Left renal pelvis (tissue), 4 donors: ENCODE measurements around the gene SMC1B. TPM values are rescaled to one million over a fixed set of nuclear protein-coding genes. Genes with fewer than 3 reads are reported as not detected.
"Not testable (repeated sequence)": the region's sequence is repeated elsewhere in the genome, so short reads cannot be mapped to it uniquely, and the experiment has no call there.

Experiments used
- DNase-seq, 4 donors: peaks; one replicate each; pipeline ENCODE4 v3.0.0-alpha.2; 2013; ENCODE audit warnings: low read depth in 4 of 4, low spot score in 3 of 4
- polyA plus RNA-seq, 4 donors: library from polyadenylated mRNA; unstranded; fragments of 120-200 nt; gene quantifications; one replicate each; pipeline ENCODE4 v1.2.1, GENCODE V29; 2013; ENCODE audit not compliant: insufficient read length in 4 of 4

SMC1B gene, protein sequence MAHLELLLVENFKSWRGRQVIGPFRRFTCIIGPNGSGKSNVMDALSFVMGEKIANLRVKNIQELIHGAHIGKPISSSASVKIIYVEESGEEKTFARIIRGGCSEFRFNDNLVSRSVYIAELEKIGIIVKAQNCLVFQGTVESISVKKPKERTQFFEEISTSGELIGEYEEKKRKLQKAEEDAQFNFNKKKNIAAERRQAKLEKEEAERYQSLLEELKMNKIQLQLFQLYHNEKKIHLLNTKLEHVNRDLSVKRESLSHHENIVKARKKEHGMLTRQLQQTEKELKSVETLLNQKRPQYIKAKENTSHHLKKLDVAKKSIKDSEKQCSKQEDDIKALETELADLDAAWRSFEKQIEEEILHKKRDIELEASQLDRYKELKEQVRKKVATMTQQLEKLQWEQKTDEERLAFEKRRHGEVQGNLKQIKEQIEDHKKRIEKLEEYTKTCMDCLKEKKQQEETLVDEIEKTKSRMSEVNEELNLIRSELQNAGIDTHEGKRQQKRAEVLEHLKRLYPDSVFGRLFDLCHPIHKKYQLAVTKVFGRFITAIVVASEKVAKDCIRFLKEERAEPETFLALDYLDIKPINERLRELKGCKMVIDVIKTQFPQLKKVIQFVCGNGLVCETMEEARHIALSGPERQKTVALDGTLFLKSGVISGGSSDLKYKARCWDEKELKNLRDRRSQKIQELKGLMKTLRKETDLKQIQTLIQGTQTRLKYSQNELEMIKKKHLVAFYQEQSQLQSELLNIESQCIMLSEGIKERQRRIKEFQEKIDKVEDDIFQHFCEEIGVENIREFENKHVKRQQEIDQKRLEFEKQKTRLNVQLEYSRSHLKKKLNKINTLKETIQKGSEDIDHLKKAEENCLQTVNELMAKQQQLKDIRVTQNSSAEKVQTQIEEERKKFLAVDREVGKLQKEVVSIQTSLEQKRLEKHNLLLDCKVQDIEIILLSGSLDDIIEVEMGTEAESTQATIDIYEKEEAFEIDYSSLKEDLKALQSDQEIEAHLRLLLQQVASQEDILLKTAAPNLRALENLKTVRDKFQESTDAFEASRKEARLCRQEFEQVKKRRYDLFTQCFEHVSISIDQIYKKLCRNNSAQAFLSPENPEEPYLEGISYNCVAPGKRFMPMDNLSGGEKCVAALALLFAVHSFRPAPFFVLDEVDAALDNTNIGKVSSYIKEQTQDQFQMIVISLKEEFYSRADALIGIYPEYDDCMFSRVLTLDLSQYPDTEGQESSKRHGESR
- under 1 TPM; 0.14 to 0.53 (median 0.19) TPM for polyA plus RNA-seq

DNA sequence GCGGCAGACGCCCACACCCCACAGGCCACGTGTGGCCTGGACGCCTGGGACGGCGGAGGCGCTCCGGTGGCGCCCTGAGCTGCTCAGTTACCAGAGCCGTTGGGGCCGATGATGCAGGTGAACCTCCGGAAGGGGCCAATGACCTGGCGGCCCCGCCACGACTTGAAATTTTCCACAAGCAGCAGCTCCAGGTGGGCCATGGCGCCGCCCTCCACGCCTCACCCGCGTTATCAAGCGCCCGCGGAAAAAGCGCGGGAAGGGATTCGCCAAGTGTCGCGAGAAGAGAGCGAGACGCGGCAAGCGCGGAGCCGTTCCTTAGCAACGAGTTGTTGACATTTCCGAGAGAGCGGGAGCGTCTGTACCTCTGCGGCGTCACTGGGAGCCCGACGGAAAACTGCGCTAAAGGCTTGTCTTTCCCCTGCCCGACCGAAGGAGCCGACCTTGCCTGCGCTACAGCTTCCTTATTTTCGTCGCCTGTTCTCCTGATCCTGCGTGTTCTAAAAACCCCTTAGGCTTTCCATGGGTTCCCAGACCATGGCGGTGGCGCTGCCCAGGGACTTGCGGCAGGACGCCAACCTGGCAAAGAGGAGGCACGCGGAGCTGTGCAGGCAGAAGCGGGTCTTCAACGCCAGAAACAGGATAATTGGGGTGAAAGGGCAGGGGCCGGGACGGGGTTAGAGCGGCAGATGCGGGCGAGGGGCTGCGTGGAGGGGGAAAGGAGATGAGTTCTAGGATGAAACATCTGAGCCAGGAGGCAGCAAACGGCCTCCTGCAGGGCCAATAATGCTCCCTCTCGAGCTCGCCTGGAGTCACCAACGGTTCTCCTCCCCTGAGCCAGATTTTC lies at the start of gene SMC1B, which contains the start of gene RIBC2:
Gene SMC1B (minus strand): TSS at position 232 of the 844 bp plus-strand sequence. CDS start 32 bp downstream, at position 200.
Gene RIBC2 (plus strand): TSS at position 326 of the 844 bp plus-strand sequence. CDS start 194 bp downstream, at position 520.
- peak; percentile 64 to 86 (median 75) for DNase-seq

DNA sequence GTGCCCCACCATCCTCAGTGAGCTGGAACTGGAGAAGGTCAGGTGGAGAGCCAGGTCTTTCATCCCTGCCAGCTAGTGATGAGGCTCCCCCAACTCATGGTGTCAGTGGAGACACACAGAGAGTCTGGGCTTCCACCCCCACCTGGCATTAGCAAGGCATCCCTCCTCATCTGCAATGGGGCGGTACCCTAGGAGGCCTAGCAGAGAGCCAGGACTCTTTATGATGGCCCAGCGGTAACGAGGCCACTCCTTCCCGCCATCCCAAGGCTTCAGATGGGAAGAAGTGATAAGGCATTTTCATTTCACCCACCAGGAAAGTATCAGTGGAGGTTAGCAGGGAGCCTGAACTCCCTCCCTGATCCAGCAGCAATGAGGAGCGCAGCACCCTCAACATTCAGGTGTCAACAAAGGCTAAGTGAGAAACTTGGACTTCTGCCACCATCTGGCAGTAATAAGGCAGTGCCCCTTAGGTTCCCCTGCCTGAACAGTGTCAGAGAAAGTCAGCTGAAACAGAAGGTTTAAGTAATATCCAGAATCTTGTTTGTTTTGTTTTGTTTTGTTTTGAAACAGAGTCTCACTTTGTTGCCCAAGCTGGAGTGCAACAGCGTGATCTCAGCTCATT lies 48.7 kb upstream of the SMC1B start:
- DNase-seq, result no peak

DNA sequence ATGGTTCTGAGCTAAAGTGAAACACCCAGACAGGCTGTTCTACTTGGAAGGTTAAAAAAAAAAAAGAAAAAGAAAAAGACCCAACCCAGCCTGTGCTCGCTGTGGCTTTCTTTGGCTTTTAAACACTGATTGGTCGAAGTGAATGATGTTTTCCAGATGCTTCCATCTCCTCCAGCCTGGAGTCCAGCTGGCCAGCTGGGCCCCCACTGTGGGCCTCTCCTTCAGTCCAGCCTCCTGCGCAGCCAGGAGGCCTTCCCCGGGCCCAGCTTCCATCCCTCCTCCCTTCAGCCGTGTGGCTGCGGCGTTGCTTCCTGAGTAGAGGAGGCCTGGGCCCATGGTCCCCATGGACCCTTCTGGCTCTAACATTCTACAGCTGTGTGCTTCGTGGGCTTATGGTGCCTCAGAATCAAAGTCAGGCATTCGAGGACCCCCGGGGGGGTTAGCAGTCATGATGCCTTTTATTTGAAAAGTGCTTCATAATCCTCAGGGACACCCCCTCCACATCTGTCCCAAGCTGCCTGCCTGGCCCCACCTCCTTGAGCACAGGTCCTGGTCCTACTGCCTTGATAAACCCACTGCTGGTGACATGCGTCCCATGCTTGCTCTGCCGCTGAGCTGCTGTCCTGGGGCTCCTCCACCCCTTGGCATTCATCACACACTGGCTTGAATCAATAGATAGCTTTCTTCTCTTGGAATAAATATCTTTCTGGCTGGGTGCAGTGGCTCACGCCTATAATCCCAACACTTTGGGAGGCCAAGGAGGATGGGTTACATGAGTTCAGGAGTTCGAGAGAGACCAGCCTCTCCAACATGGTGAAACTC lies 47.1 kb upstream of the SMC1B start:
- DNase-seq, result peak; percentile 68 to 76 (median 72)

DNA sequence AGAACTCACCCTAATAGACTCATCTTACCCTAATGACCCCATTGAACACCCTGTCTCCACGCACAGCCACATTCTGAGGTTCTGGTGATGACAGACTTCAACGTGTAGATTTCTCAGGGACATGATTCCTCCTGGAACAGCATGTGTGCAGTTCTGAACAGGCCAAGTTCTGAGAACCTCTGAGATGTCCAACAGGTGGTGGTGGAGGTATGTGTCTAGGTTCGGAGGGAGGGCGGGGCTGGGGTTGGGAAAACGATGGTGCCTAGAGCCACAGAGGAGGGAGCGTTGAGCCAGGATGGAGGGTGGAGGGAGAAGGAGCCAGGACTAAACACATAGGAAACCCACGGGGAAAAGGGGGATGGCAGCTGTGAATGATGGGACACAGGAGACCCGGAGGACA lies 45.8 kb upstream of the SMC1B start:
- DNase-seq, result no peak

DNA sequence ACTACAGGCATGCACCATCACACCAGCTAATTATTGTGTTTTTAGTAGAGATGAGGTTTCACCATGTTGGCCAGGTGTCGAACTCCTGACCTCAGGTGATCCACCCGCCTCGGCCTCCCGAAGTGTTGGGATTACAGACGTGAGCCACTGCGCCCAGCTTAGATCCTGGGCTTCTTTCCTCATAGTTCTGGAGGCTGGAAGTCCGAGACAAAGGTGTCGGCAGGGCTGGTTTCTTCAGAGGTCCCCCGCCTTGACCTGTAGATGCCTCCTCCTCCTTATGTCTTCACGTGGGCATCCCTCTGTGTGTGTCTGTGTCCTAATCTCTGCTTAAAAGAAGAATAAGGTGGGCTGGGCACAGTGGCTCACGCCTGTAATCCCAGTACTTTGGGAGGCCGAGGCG lies 45.1 kb upstream of the SMC1B start:
- DNase-seq, result no peak

DNA sequence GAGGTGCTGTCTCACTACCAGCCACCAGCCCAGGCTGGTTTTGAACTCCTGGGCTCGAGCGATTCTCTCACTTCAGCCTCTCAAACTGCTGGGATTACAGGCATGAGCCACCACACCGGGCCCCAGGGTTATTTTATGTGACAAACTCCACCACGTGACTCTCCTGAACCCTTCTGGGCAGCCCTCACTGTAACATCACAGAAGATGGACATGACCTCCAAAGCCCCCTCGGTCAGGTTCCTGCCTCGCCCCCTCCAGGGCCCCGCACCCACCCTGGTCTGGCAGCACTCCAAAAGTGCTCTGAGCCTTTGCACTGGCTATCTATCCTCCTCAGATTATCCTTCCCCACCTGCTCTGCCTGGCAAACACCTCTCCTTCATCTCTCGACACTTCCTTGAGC lies 43.4 kb upstream of the SMC1B start:
- no peak for DNase-seq

DNA sequence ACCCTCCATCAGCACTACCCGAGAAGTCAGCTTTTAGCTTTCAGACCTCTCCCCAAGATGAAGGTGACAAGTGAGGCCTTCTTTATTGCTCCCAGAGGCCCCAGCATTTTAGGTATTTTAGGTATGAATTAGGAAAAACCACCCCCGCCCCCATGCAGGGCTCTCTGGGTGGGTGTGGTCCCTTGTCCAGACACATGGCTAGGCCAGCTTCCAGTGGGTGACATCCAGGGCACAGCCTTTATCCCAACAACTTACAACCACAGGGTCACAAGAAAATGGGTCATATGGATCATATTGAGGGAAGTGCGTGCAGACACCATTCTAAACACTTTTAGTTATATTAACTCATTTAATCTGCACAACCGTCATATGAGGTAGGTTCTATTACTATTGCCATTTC lies 42.2 kb upstream of the SMC1B start:
- no peak for DNase-seq

DNA sequence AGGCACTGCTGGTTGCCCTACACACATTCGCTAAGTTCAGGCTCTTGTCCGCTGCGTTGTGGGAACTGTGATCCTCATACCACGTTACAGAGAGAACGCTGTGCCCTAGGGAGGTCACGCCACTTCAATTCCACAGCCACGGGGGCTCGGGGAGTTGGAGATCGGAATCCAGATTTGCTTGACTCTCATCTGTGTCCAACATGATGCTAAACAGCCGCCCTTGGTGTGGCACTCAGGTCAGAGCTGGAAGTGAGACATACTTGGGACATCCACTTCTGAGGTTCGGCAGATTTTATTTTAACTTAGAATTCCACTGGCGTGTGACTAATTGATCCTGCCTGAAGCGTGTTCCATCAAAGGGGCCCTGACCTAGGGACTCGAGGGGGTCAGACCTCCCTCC lies 41.8 kb upstream of the SMC1B start:
- no peak for DNase-seq

DNA sequence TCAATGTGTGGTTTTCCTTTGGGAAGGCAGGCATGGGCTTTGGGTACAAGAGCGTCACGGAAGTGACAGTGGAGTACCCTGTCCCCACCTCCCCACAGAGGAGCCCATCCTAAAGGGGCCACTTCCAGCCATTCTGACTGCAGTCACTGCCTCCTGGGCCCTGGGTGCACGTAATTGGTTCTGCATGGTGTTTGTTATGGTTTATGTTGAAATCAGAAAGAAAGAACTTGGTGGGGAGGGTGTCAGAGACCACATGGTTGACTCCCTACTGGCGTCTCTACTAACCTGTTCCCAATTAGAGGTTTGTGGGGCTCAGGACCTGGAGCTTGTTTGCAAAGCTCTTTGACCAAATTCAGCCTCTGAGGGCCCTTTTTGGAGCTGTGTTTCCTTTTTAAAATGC lies 40.9 kb upstream of the SMC1B start:
- DNase-seq, result no peak

DNA sequence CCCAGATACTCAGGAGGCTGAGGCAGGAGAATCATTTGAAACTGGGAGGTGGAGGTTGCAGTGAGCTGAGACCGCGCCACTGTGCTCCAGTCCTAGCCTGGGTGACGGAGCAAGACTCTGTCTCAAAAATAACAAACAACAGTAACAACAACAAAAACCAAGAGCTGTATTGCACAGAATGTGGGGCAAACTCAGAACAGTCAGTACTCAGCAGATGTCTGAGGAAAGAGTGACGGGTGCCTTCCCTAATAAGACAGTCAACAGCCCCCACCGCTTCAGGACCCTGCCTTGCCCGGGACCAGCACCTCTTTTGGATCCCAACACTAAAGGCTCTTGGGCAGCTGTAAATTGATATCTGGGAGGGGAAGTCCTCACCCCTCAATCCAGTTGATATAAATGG lies 40.4 kb upstream of the SMC1B start:
- DNase-seq, result no peak

DNA sequence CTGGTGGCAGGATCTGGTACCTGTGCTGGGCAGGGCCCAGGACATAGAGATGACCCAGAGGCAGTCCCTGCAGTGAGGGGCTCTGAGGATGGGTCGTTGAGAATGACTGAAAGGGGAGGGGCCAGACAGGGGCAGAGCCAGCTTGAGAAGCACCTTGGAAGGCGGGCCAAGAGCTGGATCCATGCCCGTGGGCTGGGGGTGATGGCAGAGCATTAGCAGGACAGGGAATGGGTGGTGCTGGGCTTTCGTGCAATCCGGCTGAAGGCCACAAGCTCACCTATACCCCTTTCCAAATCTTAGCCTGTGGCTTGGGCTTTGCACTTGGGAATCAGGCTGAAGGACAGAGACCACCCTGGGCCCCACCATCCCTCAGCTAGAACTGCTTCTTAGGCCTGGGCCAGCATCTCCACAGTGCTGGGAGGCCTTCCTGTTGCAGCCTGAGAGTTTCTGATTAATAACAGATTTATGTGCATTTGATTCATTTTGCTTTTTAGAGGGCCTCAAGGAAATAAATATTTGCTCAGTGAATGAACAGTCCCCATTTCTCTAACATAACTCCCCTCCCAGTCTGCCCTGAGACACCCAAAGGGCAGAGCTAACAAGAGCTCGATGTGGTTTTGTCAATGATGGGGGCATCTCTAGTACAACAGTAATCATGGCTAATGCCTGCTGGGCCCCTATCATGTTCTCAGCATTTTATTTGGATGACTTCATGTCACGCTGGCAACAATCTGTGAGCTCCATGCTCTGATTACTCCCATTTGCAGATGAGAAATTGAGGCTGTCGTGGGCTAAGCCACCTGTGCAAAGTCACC lies 39.4 kb upstream of the SMC1B start:
- DNase-seq, result no peak

DNA sequence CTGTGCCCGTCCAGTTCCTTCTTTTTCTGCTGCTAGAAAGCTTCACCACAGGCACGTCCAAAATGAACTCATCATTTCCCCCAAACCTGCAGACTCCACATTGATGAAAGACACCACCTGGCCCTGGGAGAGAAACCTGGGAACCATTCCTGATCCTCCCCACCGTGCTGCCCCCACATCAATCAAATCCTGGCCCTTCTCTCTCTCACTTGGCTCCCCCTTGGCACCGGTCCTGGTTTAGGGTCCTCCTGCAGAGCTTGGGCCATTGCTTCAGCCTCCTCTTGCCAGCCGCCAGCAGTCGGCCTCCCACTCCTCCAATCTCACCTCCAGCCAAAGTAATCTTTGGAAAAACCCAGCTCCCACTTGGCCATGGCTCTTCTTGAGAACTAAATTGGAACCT lies 38.6 kb upstream of the SMC1B start:
- DNase-seq, result no peak

DNA sequence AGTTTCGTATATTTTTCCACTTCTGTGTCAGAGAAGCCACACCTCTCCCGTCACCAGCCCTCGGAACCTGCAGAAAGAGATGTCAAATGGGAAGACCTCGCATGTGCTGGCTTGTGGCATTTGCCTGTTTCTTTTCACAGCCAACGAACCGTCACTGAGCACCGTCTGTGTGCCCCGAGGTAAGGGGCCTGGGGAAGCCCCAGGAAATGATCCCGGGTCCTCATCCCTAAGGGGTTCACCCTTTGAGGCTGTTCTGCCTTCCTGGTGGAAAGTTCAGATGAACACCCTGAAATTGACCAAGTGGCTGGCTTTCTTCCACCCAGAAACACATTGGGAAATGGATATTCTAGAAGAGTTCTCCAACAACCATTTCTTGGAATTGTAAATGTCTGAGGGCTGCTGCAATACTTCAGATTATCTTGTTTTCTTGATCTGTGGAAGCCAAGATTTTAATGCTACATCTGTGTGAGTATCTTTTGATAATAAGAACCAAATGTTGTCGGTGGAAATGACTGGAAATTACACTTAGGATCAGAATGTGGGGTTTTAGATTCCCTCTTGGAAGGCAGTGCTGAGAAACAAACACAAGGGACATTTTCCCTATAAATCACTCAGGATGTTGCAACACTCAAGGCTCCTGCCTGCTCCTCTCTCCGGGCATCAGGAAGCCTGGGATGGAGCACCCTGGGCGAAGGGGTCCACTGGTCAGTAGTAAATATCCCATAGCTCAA lies 37.7 kb upstream of the SMC1B start:
- DNase-seq, result no peak

DNA sequence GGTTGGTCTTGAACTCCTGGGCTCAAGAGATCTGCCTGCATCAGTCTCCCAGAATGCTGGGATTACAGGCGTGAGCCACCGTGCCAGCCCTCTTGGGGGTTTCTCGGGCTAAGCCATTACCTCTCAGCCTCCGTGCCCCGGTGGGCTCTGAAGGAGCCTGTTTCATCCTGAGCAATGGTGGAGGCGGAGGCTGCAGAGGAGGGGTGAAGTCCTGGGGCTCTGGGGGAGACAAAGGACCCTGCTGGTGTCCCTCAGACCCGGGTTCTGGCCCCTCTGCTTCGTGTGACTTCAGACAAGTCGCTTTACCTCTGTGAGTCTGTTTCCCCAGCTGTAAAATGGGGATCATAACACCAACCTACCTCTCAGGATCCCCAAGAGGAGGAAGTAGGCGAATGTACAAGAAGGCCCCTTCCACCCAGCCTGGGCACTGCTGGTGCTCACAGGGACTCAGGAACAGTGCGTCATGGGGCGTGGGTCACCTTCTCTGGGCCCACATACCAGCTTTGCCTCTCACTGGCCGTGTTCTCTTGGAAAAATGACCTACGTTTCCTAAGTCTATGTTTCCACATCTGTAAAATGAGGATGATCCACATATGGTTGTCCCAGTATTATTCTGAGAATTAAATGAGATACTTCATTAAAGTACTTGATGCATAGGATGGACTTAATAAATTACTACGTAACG lies 36.8 kb upstream of the SMC1B start:
- no peak for DNase-seq

DNA sequence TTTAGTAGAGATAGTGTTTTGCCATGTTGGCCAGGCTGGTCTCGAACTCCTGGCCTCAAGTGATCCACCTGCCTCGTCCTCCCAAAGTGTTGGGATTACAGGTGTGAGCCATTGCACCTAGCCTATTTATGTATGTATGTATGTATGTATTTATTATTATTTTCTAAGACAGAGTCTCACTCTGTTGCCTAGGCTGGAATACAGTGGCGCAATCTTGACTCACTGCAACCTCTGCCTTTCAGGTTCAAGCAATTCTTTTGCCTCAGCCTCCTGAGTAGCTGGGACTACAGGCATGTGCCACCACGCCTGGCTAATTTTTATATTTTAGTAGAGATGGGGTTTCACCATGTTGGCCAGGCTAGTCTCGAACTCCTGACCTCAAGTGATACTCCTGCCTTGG lies 36.0 kb upstream of the SMC1B start:
- not testable (repeated sequence) for DNase-seq

DNA sequence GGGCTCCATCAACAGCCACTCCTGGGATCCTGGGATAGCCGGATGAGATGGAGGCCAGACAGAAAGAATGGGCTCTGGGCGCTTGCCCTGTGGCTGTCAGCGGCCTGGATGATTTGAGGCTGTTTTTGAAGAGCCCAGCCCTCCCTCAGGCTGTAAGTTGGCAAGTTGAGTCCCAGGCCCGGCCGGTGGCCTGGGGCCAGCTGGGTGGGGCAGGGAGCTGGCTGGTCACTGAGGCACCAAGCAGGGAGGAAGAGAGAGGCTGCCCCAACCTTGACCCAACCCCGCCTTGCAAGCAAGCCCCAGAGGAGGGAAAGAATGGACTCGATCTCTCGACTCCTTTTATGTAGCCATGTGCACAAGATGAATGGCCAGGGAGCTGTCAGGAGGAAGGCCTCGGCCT lies 35.0 kb upstream of the SMC1B start:
- DNase-seq, result no peak
